ENCODE results near the gene FGF12.

- TF ChIP-seq ESRRG (CRISPR knock-in tag; IDR thresholded peaks at IDR 0.05), result no peak
- no peak for TF ChIP-seq CSRNP3 (CRISPR knock-in tag; IDR thresholded peaks at IDR 0.05)
- no peak for TF ChIP-seq CSDC2 (CRISPR knock-in tag; IDR thresholded peaks at IDR 0.05)
- TF ChIP-seq ISL1 (CRISPR knock-in tag; IDR thresholded peaks at IDR 0.05), result no peak
- TF ChIP-seq ARNTL (CRISPR knock-in tag; IDR thresholded peaks at IDR 0.05; ENCODE audit: borderline replicate concordance, low read depth), result no peak
- TF ChIP-seq TSHZ2 (CRISPR knock-in tag; IDR thresholded peaks at IDR 0.05), result no peak
Observed at GRCh38 chr3:192261135-192261534, 466.2 kb downstream of the FGF12 start.
